SU-DHL-6 (cell line): ENCODE data around the gene EFL1.

Experiments
- CTCF ChIP-seq: fragments of 200-600 bp; sonication (generic); IDR thresholded peaks from one replicate; pipeline ENCODE4 v1.5.1; 2017; ENCODE audit warnings: antibody characterized with exemption, mild to moderate bottlenecking, low read length, moderate library complexity; ENCODE audit not compliant: insufficient read depth, poor library complexity, severe bottlenecking
- EZH2phosphoT487 ChIP-seq: fragments of 200-600 bp; sonication (generic), shearing (Covaris generic); conservative IDR thresholded peaks from 2 replicates; pipeline ENCODE4 v1.6.1; 2018; ENCODE audit warnings: mild to moderate bottlenecking, antibody characterized with exemption, low read length, moderate library complexity, mixed read lengths

- TF ChIP-seq CTCF (no peak), EZH2phosphoT487 (no peak)
These were observed 43.1 kb upstream of the EFL1 start for GRCh38 chr15:82305621-82306048.
